HL-60 (cell line): ENCODE data around the gene LRP1B.

Experiments used
- POLR2AphosphoS5 ChIP-seq: IDR thresholded peaks from 2 replicates; pipeline ENCODE4 v1.6.1; 2012; ENCODE audit warnings: low read depth
- TF ChIP-seq, protein P1 (sequence below): IDR thresholded peaks from one replicate; pipeline ENCODE4 v1.5.1; 2011; ENCODE audit warnings: low read length, control low read depth, inconsistent platforms; ENCODE audit not compliant: insufficient read depth

GRCh38 chr2:140539242-140539875 lies 1591.5 kb downstream of the LRP1B start:
- TF ChIP-seq, protein P1, sequence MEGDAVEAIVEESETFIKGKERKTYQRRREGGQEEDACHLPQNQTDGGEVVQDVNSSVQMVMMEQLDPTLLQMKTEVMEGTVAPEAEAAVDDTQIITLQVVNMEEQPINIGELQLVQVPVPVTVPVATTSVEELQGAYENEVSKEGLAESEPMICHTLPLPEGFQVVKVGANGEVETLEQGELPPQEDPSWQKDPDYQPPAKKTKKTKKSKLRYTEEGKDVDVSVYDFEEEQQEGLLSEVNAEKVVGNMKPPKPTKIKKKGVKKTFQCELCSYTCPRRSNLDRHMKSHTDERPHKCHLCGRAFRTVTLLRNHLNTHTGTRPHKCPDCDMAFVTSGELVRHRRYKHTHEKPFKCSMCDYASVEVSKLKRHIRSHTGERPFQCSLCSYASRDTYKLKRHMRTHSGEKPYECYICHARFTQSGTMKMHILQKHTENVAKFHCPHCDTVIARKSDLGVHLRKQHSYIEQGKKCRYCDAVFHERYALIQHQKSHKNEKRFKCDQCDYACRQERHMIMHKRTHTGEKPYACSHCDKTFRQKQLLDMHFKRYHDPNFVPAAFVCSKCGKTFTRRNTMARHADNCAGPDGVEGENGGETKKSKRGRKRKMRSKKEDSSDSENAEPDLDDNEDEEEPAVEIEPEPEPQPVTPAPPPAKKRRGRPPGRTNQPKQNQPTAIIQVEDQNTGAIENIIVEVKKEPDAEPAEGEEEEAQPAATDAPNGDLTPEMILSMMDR = no peak
- TF ChIP-seq POLR2AphosphoS5 = no peak
